AG09319 (cell line): ENCODE results near the gene VPS52.

Source experiments
- DNase-seq: peaks from one replicate; pipeline ENCODE4 v3.0.0-alpha.2; 2010; ENCODE audit warnings: low read depth; ENCODE audit errors: extremely low read depth
- CTCF ChIP-seq: IDR thresholded peaks from 2 replicates; pipeline ENCODE4 v1.5.1; 2011; ENCODE audit warnings: low read depth, mild to moderate bottlenecking, inconsistent platforms, low read length, moderate library complexity

VPS52 gene

DNA sequence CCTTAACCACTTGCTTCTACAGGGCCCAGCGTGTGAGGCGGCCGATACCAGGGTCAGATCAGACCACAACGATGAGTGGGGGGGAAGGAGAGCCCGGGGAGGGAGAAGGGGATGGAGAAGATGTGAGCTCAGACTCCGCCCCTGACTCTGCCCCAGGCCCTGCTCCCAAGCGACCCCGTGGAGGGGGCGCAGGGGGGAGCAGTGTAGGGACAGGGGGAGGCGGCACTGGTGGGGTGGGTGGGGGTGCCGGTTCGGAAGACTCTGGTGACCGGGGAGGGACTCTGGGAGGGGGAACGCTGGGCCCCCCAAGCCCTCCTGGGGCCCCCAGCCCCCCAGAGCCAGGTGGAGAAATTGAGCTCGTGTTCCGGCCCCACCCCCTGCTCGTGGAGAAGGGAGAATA, 60.5 kb downstream of the VPS52 start:
- no peak for DNase-seq
- TF ChIP-seq CTCF: no peak

DNA sequence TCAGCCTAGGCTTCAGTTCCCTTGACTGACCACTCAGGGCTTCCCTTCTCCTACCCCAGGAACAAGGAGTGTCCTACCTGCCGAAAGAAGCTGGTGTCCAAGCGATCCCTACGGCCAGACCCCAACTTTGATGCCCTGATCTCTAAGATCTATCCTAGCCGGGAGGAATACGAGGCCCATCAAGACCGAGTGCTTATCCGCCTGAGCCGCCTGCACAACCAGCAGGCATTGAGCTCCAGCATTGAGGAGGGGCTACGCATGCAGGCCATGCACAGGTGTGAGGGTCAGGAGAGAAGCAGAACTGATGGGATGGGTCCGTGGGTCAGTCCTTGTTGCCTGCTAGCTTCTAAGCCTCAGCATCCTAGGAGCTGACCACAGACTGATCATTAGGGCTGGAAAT, 61.8 kb downstream of the VPS52 start:
- DNase-seq: no peak
- TF ChIP-seq CTCF: no peak

GRCh38 chr6:33208091-33208967, 63.3 kb downstream of the VPS52 start, which contains the start of gene RING1:
Gene RING1 (plus strand): TSS chr6:33208500. CDS start chr6:33208823, 323 bp downstream.
- DNase-seq: peak; percentile 52
- no peak for TF ChIP-seq CTCF

GRCh38 chr6:33207552-33208090, 64.1 kb downstream of the VPS52 start:
- no peak for DNase-seq
- TF ChIP-seq CTCF: no peak

DNA sequence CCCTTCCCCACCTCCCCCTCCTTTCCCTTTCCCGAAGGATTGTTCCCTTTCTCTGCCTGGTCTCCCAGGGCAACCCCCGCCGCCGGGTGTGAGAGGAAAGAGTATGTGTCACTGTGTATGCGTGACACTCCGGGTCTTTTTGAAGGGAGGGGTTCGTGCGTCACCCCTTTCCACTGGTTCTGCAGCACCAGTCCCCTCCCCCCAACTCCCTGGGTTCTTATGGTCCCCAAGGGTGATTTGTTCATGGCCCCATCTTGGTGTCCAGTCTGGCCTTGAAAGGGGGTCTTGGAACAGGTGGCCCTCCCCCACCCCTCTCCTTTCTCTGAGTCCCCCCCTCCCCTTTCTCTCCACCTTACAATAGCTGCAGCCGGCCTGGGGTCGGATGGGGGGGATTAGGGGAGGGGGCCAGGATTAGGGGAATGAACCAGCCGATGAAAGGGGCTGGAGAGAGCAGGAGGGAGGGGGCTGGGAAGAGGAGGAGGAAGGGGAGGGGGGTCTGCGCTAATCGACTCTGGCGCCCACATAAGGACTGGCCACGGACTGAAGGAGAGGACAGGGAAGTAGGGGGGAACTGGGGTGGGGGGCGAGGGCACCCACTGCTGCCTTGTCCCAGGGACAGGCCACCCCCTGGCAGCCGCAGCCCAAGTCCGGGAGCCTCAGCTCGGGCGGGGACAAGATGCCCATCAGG, 64.7 kb downstream of the VPS52 start:
- no peak for DNase-seq
- no peak for TF ChIP-seq CTCF

DNA sequence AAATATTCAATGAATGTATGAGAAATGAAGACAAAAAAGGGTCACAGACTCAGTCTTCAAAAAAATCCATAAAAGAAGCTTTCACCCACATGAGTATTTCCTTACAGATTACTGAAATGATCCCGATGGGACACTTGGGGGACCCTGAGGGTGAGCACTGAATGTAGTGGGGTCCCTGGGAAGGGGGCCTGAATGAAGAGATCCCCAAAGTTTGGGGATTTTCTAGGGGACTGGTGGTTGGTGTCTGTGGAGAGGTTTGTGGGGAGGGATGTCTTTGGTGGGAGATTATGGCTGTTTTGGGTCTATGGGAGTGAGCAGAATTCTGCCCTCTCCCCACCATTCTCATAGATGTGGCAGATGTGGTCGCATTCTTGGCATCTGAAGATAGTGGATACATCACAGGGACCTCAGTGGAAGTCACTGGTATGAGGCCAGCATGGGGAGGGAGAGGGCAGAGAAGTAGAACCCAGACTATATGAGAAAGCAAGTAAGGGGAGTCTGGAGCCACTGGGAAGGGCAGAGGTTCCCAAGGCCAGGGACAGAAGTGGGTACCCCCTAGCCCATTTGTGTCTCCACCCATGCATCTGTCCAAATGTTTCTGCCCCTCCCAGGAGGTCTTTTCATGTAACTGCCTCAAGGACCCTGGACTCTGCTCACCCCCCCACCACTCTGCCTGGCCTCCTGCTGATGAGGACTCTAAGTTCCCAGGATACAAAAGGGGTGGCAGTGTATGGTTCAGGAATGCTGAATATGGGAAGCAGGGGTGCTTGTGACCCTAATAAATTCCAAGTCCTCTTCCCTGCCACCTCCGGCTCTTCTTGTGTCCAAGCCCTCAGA, 65.4 kb downstream of the VPS52 start:
- no peak for TF ChIP-seq CTCF
- DNase-seq: no peak
